Loucy (cell line): ENCODE data around the gene BICRA.

Experiments used
- H2AFZ ChIP-seq: fragments of 200-600 bp; sonication (generic); 2 replicates; pipeline ENCODE4 v1.6.0; 2016; ENCODE audit warnings: antibody characterized with exemption, mild to moderate bottlenecking, low read length, moderate library complexity
- H3F3A ChIP-seq: fragments of 200-600 bp; 2 replicates; pipeline ENCODE4 v1.6.0; 2016; ENCODE audit warnings: antibody characterized with exemption, low read depth, mild to moderate bottlenecking
- H3K27me3 ChIP-seq: fragments of 200-600 bp; sonication (generic); 2 replicates; pipeline ENCODE4 v1.6.1; 2014; ENCODE audit warnings: low read length, mild to moderate bottlenecking; ENCODE audit not compliant: insufficient read depth, poor library complexity, severe bottlenecking
- H3K36me3 ChIP-seq: fragments of 200-600 bp; sonication (generic); 2 replicates; pipeline ENCODE4 v1.6.1; 2016; ENCODE audit warnings: low read length; ENCODE audit not compliant: insufficient read depth
- H3K4me1 ChIP-seq: fragments of 200-600 bp; sonication (generic); 2 replicates; pipeline ENCODE4 v1.5.1; 2014; ENCODE audit warnings: low read length, mild to moderate bottlenecking; ENCODE audit not compliant: insufficient read depth, poor library complexity, severe bottlenecking
- H3K4me2 ChIP-seq: fragments of 200-600 bp; sonication (generic); 2 replicates; pipeline ENCODE4 v1.6.0; 2014; ENCODE audit warnings: antibody characterized with exemption, low read length, low read depth, mild to moderate bottlenecking; ENCODE audit not compliant: poor library complexity, severe bottlenecking
- H3K4me3 ChIP-seq: fragments of 200-600 bp; sonication (generic); 2 replicates; pipeline ENCODE4 v1.5.1; 2014; ENCODE audit warnings: low read length, mild to moderate bottlenecking, mixed read lengths; ENCODE audit not compliant: poor library complexity, severe bottlenecking
- H3K79me2 ChIP-seq: fragments of 200-600 bp; sonication (generic); 2 replicates; pipeline ENCODE4 v1.6.1; 2014; ENCODE audit warnings: low read length; ENCODE audit not compliant: insufficient read depth
- H3K9ac ChIP-seq: fragments of 200-600 bp; sonication (generic); 2 replicates; pipeline ENCODE4 v1.6.0; 2014; ENCODE audit warnings: mild to moderate bottlenecking, low read depth, low read length, moderate library complexity; ENCODE audit not compliant: poor library complexity, severe bottlenecking
- H3K9me2 ChIP-seq: fragments of 200-600 bp; sonication (generic); replicated peaks from 2 replicates; pipeline ENCODE4 v1.6.1; 2016; ENCODE audit warnings: low read depth, low read length, mixed read lengths
- H3K9me3 ChIP-seq: fragments of 200-600 bp; sonication (generic); 2 replicates; pipeline ENCODE4 v1.6.1; 2014; ENCODE audit warnings: mild to moderate bottlenecking, antibody characterized with exemption, low read length, low read depth; ENCODE audit not compliant: insufficient read depth
- H4K20me1 ChIP-seq: fragments of 200-600 bp; sonication (generic); 2 replicates; pipeline ENCODE4 v1.6.0; 2014; ENCODE audit warnings: antibody characterized with exemption, low read length, mild to moderate bottlenecking; ENCODE audit not compliant: insufficient read depth, poor library complexity, severe bottlenecking
- EZH2phosphoT487 ChIP-seq: fragments of 200-600 bp; IDR thresholded peaks from 2 replicates; pipeline ENCODE4 v1.6.1; 2018; ENCODE audit warnings: antibody characterized with exemption, mild to moderate bottlenecking, moderate library complexity, borderline replicate concordance
- TF ChIP-seq, protein P1 (sequence below): fragments of 200-600 bp; sonication (generic); conservative IDR thresholded peaks from 2 replicates; pipeline ENCODE4 v1.5.1; 2014; ENCODE audit warnings: mild to moderate bottlenecking, antibody characterized with exemption, low read length

Gene BICRA

DNA sequence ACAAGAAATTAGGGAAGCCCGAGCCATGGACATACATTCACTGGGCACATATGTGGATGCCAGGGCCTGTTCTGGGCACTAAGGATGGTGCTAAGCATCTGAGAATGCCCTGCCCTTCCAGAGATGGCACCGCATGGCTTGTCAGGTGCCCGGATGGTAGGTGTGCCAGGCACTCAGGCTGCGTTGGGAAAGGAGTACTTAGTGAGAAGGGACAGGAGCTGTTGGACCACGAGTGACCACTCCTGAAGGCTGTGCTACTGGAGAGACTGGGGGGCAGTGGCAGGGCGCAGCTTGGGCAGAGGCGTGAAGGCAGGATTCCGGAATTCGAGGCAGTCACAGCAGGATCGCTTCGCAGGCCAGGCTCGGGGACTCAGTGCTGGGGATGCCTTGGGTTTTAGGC lies 66.3 kb downstream of the BICRA start:
- Histone ChIP-seq H3K4me3 (no peak overlapping the region), H3K36me3 (peaks cover 41% of the 10 kb centered on the region; the same call in 1 of the 2 replicates), H4K20me1 (no peaks in the 10 kb centered on the region), H3K4me2 (no peak overlapping the region), H3K9ac (no peak overlapping the region), H3F3A (no peaks in the 10 kb centered on the region), H3K4me1 (no peaks in the 10 kb centered on the region), H3K27me3 (no peaks in the 10 kb centered on the region), H3K9me3 (no peaks in the 10 kb centered on the region), H3K9me2 (no peaks in the 10 kb centered on the region), H2AFZ (no peak overlapping the region), H3K79me2 (0 out of 2 replicates have a peak, but pooled peaks cover 4% of the 10 kb centered on the region)
- no peak for TF ChIP-seq EZH2phosphoT487
- TF ChIP-seq, protein P1, sequence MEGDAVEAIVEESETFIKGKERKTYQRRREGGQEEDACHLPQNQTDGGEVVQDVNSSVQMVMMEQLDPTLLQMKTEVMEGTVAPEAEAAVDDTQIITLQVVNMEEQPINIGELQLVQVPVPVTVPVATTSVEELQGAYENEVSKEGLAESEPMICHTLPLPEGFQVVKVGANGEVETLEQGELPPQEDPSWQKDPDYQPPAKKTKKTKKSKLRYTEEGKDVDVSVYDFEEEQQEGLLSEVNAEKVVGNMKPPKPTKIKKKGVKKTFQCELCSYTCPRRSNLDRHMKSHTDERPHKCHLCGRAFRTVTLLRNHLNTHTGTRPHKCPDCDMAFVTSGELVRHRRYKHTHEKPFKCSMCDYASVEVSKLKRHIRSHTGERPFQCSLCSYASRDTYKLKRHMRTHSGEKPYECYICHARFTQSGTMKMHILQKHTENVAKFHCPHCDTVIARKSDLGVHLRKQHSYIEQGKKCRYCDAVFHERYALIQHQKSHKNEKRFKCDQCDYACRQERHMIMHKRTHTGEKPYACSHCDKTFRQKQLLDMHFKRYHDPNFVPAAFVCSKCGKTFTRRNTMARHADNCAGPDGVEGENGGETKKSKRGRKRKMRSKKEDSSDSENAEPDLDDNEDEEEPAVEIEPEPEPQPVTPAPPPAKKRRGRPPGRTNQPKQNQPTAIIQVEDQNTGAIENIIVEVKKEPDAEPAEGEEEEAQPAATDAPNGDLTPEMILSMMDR: no peak

DNA sequence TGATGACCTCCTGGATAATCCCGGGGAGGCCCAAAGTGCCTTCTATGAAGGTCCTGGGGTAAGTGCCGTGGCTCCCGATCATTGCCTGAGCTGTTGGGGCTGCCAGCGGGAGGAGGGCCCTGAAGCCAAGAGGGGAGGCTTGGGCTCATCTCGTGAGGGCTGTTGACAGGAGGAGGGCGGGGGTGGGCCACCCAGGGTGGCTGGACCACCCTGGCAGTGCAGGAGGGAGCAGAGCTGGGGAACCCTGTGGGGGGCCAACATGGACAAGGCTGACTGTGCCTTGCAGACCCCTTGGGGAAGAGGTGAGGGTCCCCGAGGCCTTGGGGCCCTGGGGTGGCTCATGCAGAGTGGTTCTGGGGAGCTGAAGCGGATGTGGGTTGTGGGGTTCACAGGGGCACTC lies 66.9 kb downstream of the BICRA start:
- TF ChIP-seq EZH2phosphoT487: no peak
- TF ChIP-seq, protein P1: no peak
- no peaks in the 10 kb centered on the region for H3K9me3 ChIP-seq
- peaks cover 39% of the 10 kb centered on the region; the same call in 1 of the 2 replicates for H3K36me3 ChIP-seq
- no peaks in the 10 kb centered on the region for H3K9me2 ChIP-seq
- no peak overlapping the region for H3K9ac ChIP-seq
- H3K79me2 ChIP-seq: no peaks in the 10 kb centered on the region
- H3F3A ChIP-seq: no peaks in the 10 kb centered on the region
- no peak overlapping the region for H3K4me3 ChIP-seq
- no peak overlapping the region for H2AFZ ChIP-seq
- H3K4me2 ChIP-seq: no peak overlapping the region
- no peaks in the 10 kb centered on the region for H4K20me1 ChIP-seq
- no peaks in the 10 kb centered on the region for H3K4me1 ChIP-seq
- no peaks in the 10 kb centered on the region for H3K27me3 ChIP-seq

DNA sequence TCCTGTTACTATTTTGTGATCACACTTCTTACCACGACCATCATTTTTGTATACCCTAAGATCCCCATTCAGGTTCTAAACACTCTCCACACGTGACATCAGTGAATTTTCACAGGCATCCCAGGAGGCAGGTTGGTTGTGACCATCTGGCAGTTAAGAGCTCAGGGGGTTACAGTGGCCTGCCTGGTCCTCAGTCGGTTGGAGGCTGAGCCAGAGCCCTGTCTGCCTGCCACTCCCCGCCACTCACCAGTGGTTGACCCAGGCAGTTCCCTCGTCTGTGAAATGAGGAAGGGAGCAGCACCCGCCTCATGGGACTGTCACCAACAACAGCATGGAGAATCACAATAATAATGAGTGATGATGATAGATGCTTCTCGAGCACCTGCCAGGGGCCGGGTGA lies 67.9 kb downstream of the BICRA start:
- no peaks in the 10 kb centered on the region for H3K79me2 ChIP-seq
- no peaks in the 10 kb centered on the region for H4K20me1 ChIP-seq
- H3K4me2 ChIP-seq: no peak overlapping the region
- H3K4me1 ChIP-seq: no peaks in the 10 kb centered on the region
- no peak overlapping the region for H2AFZ ChIP-seq
- H3K27me3 ChIP-seq: no peaks in the 10 kb centered on the region
- H3K9ac ChIP-seq: no peak overlapping the region
- H3F3A ChIP-seq: no peaks in the 10 kb centered on the region
- no peaks in the 10 kb centered on the region for H3K9me2 ChIP-seq
- no peaks in the 10 kb centered on the region for H3K9me3 ChIP-seq
- TF ChIP-seq, protein P1: no peak
- TF ChIP-seq EZH2phosphoT487: no peak
- H3K36me3 ChIP-seq: peaks cover 39% of the 10 kb centered on the region; the same call in 1 of the 2 replicates
- no peak overlapping the region for H3K4me3 ChIP-seq
